ENCODE measurements around the gene RAB31.
"Not testable (repeated sequence)": the region's sequence is repeated elsewhere in the genome, so short reads cannot be mapped to it uniquely, and the experiment has no call there.

The RAB31 gene

GRCh38 chr18:9708057-9708433 is at the start of gene RAB31:
TSS of gene RAB31 (plus strand) at chr18:9708301. CDS start at chr18:9708406, 105 bp downstream.
- no peak for DNase-seq (ENCODE audit: low read depth, low spot score)

DNA sequence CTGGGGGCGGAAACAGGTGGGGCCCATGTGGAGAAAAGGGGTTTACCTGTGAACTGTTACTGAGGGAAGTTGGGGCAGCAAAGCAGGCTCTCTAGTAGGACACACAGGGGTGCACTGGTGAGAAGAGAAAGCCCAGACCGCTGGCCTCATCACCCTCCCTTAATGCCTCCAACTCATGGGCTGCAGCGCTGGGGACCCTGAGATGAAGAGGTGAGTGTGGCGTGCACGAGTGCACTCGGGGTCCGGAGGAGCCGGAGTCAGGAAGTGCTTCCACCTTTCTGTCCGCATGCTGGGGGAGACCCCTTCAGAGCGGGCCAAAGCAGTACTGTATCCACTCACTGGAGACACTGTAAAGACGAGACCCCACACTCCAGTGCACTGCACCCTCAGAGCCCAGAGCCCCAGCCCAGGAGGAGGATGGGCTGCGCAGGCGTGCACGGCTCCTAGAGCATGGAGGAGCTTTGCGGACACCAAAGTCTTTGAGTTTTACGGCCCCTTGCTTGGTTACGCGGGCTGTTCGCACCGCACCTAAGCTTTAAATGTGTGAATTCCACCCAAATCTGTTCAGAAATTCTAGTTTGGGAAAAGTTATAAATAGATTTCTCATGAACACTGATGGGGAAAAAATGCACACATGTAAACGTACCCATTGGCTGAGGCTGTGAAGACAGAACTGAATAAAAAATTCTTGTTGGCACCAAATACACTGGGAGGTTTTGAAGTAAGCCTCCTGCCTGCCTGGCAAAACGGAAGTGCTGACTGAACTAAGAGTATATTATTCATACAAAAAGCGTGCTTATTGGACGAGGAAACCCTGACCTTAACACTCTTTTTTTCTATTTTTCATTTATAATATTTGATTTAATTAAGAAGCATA is 48.4 kb upstream of the RAB31 start:
- no peak for DNase-seq (ENCODE audit: low read depth, low spot score)

DNA sequence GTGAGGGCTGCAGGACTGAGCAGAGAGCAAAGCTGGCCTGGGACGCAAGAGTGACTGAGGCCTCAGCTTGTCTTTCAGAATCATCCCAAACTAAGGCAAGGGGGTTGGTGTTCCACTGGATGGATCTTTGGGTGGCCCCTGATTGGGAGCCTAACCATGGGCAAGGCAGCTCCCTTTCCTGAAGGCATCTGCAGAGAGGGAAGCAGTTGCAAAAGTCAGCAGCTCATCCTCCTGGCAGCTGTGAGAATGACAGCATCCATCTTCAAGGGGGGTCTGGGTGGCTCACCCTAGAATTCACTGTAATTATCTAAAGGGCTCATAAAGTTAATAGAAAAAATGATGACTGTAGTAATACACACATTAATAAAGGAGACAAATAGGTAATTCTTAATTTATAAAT is 46.5 kb upstream of the RAB31 start:
- no peak for DNase-seq (ENCODE audit: low read depth, low spot score)

DNA sequence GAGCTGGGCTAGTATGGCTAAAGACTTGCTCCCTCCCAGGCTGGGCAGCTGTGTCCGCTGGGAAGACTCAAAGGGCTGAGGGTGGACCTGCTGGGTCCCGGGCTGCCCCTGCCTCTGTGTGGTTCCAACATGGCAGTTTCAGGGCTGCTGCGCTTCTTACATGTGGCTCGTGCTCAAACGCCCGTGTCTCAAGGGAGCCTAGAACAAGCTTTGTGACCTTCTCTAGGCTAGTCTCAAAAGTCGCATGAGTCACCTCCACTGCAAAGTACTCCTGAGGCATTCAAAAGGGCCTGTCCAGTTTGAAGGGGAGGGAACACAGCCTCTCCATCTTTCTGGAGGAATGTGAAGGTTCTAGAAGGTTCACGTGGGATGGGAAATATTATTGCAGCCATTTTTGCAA is 44.7 kb upstream of the RAB31 start:
- DNase-seq (ENCODE audit: low read depth, low spot score) = no peak

DNA sequence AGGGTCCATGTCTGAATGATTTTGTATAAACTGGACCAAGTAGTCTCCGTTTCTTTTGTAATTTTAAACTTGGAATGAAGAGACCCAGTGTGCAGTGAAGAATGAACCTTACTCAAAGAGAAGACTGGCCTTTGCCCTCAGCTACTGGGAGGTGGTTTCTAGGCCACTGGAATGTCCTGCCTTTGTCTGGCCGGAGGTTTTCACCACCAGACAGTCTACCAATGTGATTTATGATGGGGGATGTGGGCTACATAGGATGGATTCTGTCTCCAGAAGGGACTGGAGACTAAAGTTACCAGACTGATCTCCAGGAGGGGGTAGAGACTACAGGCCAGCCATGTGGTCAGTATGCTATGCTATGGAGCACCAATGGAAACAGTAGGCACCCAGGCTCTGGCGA is 42.8 kb upstream of the RAB31 start:
- no peak for DNase-seq (ENCODE audit: low read depth, low spot score)

GRCh38 chr18:9666548-9666947 is 41.6 kb upstream of the RAB31 start:
- no peak for DNase-seq (ENCODE audit: low read depth, low spot score)

DNA sequence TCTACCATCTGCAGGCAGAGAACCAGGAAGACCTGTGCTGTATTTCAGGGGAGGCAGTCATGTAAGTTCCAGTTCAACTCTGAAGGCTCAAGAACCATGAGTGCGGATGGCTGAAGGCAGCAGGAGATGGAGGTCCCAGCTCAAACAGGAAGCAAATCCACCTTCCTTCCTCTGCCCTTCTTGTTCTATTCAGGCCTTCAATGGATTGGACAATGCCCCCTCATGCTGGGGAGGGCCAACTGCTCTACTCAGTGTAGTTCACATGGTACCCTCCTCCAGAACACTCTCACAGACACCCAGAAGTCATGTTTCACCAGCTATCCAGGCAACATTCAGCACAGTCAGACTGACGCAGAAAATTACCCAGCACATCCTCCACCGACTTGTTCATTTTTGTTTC is 39.1 kb upstream of the RAB31 start:
- no peak for DNase-seq (ENCODE audit: low read depth, low spot score)

DNA sequence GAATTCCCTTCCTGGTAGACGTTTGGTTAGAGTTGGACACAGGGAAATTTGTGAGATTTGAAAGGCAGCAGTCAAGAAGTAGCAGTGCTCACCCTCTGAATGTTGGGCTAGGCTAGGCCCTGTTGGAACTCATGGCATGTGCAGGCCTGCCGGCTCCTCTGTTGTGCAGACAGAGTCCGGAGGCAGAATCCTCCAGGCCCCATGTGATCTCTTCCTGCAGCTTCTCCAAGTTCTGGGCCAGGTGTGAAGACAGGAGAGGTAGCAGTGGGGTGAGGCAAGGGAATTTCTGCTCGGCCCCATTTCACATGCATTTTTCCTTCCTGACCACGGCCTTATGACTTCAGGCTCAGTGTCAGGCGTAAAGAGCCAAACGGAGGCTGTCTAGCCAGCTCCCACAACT is 36.9 kb upstream of the RAB31 start:
- DNase-seq (ENCODE audit: low read depth, low spot score) = no peak

DNA sequence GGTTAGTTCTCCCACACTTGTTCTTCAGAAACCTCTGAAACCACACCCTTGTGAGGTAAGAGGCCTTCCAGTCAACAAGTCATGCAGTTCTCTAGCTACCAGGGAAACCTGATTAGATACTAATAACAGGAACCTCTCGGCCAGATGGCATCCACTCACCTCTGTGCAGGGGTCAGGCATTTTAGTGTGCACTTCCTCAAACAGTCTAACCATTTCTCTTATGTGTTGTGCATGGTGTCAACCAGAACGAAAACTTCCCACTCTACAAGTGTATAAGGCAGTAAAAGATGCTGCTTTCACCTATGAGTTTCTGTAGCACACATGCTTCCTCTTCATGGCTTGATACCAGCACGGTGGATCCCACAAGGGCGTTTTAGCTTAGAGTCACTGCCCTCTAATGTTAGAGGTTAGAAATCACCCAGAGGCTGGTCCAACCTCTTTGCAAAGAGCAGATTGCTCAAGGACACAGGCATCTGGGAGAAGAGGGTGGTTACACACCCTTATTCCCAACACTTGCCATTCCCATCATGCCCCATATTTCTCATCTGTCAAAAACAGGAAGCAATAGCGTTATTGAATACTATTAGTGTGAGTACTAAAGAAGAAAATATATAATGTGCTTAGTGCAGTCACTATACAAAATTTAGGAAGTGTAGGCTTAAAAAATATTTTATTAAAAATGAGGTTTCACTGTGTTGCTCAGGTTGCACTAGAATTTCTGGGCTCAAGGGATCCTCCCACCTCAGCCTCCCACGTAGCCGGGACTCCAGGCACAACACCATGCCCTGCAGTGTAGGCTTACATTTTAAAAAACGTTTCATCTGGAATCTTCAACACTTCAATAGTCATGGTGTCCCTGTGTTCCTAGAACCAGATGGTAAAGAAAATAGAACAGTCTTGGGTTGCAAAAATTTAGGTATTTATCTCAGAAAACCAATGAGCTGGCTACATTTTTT is 34.5 kb upstream of the RAB31 start:
- DNase-seq (ENCODE audit: low read depth, low spot score) = peak; percentile 48

- DNase-seq (ENCODE audit: low read depth, low spot score) = not testable (repeated sequence)
Measured at GRCh38 chr18:9678216-9678615, 29.9 kb upstream of the RAB31 start.

GRCh38 chr18:9679125-9679524 is 29.0 kb upstream of the RAB31 start:
- no peak for DNase-seq (ENCODE audit: low read depth, low spot score)

DNA sequence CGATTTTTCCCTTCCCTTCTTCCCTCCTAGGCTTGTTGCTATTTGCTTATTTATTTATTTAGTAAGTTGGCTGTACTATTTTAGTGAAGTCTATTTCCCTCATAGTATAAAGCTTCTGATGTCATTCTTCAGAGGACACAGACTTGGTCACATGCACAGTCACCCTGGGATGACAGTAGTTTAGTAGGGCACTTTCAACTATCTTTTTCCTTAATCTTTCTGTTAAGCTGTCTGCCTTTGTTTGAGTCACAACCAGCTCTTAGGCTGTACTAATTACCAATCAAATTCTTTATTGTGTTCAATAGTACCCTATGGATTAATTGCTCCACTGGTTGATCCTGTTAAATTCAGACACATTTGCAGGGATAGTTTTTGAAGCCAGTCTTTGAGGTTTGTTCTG is 26.9 kb upstream of the RAB31 start:
- no peak for DNase-seq (ENCODE audit: low read depth, low spot score)

GRCh38 chr18:9682572-9682971 is 25.5 kb upstream of the RAB31 start:
- DNase-seq (ENCODE audit: low read depth, low spot score) = no peak

DNA sequence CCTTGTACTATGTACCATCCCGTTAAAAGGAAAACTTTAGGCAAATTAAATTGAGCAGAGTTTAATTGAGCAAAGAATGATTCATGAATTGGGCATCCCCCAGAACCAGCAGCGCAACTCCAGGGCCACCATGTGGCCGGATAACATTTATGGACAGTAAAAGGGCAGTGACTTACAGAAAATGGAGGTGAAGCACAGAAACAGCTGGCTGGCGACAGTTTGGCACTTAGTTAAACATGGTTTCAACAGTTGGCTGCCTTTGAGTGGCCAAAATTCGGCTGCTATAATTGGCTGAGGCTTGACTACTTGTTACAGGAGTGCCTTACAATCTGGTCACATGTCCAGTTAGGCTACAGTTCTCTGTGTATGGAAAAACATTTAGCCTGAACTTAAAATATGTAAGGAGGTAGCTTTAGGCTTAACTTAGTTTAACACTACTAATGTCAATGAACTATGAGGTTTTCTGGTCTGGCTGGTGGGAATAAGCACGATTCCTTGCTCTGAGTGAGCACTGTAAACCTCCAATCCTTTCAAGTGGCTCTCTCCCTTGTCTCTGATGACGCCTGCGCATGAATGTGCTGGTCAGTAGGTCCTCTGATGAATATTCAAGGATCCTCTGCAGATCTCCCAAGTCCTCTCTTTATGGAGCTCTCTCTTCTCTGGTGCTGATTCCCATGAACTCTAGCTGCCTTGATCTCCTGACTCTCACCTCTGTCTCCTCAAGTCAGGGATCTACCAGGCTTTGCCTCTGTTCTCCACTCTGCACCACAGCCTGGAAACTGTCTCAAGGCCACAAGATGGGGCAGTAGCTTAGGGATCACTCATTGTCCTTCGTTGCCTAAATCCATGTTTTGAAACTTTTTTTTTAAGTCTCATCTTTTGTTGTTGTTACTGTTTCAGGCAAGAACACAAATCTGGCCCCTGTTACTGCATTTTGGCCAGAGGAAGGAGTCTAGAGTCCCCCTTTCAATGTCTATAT is 24.4 kb upstream of the RAB31 start:
- DNase-seq (ENCODE audit: low read depth, low spot score) = no peak

- no peak for DNase-seq (ENCODE audit: low read depth, low spot score)
Measured at GRCh38 chr18:9684881-9685614, 23.1 kb upstream of the RAB31 start.

DNA sequence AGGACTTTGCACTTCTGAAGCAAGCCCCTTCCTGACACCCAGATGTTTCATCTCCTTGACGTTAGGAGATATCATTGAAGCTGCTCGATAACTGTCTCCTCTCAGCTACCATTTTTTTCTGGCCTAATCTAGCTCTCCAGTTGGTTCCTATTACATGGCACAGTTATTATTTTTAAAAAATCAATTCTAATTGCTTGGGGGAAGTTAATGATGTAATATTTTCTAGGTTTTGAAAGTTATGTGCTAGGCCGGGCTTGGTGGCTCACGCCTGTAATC is 22.5 kb upstream of the RAB31 start:
- no peak for DNase-seq (ENCODE audit: low read depth, low spot score)

GRCh38 chr18:9688036-9688741 is 19.9 kb upstream of the RAB31 start:
- no peak for DNase-seq (ENCODE audit: low read depth, low spot score)

DNA sequence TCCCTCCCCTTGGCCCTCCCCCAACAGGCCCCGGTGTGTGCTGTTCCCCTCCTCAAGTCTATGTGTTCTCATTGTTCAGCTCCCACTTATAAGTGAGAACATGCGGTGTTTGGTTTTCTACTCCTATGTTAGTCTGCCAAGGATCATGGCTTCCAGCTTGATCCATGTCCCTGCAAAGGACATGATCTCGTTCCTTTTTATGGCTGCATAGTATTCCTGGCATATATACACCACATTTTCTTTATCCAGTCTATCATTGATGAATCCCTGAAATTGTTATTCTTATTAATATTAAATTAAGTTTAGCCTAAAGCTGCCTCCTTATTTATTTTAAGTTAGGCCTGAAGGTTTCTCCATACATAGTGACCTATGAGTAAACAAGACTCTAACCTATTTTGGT is 18.8 kb upstream of the RAB31 start:
- no peak for DNase-seq (ENCODE audit: low read depth, low spot score)

- DNase-seq (ENCODE audit: low read depth, low spot score) = no peak
Measured at GRCh38 chr18:9690418-9691188, 17.5 kb upstream of the RAB31 start.

DNA sequence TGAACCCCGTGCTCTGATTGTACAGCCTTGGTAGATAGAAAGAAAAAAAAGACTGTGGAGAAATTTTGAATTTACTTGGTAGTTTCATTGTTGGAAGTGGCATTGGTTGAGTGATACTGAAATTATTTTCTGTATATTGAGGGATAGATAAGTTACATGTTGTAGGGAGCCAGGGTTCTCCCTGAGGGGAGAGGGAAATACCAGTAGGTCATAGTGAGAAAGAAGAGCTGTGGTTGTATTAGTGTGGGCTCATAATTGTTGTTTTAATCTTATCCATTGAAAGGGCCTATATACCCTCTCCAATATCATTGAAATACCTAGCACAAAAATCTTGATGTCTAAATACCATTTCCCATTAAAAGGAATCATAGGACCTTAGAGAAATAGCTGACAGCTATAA is 16.9 kb upstream of the RAB31 start:
- no peak for DNase-seq (ENCODE audit: low read depth, low spot score)

All from iPS DF 19.7 (cell line).